ENCODE measurements around the gene PDCD5. TPM values are rescaled to one million over a fixed set of nuclear protein-coding genes. Genes with fewer than 3 reads are reported as not detected.
"Not testable (repeated sequence)": the region's sequence is repeated elsewhere in the genome, so short reads cannot be mapped to it uniquely, and the experiment has no call there.

Gene PDCD5
- total RNA-seq, 6 experiments from 2014 or later, result 146 to 196 (median 174) TPM

GRCh38 chr19:32558607-32559228 is 22.3 kb upstream of the PDCD5 start:
- Mint-ChIP-seq H3K27ac (no peak overlapping the region), H3K4me3 (no peak overlapping the region), H3K9me3 (no peaks in the 10 kb centered on the region), H3K27me3 (ENCODE audit: insufficient read depth) (peaks cover 3% of the 10 kb centered on the region), H3K4me1 (ENCODE audit: low read depth) (peaks cover 4% of the 10 kb centered on the region; the same call in 1 of the 2 replicates), H3K36me3 (ENCODE audit: low read depth) (no peaks in the 10 kb centered on the region)
- TF ChIP-seq, protein P1, sequence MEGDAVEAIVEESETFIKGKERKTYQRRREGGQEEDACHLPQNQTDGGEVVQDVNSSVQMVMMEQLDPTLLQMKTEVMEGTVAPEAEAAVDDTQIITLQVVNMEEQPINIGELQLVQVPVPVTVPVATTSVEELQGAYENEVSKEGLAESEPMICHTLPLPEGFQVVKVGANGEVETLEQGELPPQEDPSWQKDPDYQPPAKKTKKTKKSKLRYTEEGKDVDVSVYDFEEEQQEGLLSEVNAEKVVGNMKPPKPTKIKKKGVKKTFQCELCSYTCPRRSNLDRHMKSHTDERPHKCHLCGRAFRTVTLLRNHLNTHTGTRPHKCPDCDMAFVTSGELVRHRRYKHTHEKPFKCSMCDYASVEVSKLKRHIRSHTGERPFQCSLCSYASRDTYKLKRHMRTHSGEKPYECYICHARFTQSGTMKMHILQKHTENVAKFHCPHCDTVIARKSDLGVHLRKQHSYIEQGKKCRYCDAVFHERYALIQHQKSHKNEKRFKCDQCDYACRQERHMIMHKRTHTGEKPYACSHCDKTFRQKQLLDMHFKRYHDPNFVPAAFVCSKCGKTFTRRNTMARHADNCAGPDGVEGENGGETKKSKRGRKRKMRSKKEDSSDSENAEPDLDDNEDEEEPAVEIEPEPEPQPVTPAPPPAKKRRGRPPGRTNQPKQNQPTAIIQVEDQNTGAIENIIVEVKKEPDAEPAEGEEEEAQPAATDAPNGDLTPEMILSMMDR (IDR thresholded peaks at IDR 0.05), result no peak
- no peak for DNase-seq

DNA sequence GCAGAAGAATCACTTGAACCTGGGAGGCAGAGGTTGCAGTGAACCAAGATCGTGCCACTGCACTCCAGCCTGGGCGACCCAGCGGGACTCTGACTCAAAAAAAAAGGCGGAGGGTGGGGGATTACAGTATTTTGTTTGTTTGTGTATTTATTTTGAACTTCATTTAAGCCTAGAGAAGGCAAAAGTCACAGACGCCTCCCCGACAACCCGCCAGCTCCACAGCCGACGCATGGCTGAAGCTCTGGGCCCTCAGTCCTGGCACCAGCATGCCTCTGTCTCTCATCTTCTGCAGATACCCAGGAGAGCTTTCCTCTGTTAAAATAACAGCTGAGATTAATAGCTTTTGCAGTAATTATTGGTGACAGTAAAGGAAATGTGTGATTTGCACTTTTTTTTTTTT is 17.2 kb upstream of the PDCD5 start:
- Mint-ChIP-seq H3K36me3 (ENCODE audit: low read depth) (no peaks in the 10 kb centered on the region), H3K27ac (no peak overlapping the region), H3K4me1 (ENCODE audit: low read depth) (peaks cover 10% of the 10 kb centered on the region; the same call in 1 of the 2 replicates), H3K4me3 (no peak overlapping the region), H3K27me3 (ENCODE audit: insufficient read depth) (peaks cover 9% of the 10 kb centered on the region), H3K9me3 (no peaks in the 10 kb centered on the region)
- no peak for DNase-seq
- TF ChIP-seq, protein P1 (IDR thresholded peaks at IDR 0.05), result no peak

DNA sequence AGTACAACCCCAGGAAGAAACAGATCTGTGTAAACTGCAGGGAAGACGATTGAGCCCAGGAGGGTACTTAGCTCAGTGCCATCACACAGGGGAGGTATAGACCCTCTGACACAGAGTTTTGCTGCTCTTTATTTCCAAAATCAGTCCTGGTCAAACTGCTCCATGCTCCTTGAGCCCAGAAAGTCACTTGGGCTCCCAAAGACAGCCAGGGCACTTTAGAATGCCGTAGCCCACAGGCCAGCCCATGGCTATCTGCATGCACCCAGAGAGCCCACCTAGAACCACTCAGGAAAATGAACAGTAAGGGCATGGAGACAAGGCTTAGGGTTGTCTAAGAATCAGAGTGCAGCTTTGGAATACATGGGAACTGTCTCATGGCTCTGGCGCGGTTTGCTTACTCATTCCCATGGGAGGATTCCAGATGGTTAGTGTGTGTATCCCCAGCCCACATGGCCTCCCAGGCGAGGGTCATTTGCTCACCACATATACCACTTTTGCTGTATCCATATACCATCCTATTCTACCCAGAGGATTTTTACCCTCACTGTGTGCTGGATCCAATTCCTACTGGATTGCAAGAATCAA is 14.7 kb upstream of the PDCD5 start:
- peaks cover 15% of the 10 kb centered on the region; the same call in 1 of the 2 replicates for H3K4me1 Mint-ChIP-seq (ENCODE audit: low read depth)
- TF ChIP-seq, protein P1 (IDR thresholded peaks at IDR 0.05), result no peak
- H3K9me3 Mint-ChIP-seq, result no peaks in the 10 kb centered on the region
- peak; percentile 19 for DNase-seq
- no peaks in the 10 kb centered on the region for H3K36me3 Mint-ChIP-seq (ENCODE audit: low read depth)
- no peak overlapping the region for H3K4me3 Mint-ChIP-seq
- no peak overlapping the region for H3K27ac Mint-ChIP-seq
- peaks cover 12% of the 10 kb centered on the region for H3K27me3 Mint-ChIP-seq (ENCODE audit: insufficient read depth)

- Mint-ChIP-seq H3K9me3 (no peaks in the 10 kb centered on the region), H3K27ac (no peak overlapping the region), H3K27me3 (ENCODE audit: insufficient read depth) (peaks cover 12% of the 10 kb centered on the region), H3K4me3 (no peak overlapping the region), H3K36me3 (ENCODE audit: low read depth) (no peaks in the 10 kb centered on the region), H3K4me1 (ENCODE audit: low read depth) (peaks cover 15% of the 10 kb centered on the region; the same call in 1 of the 2 replicates)
- DNase-seq, result no peak
- TF ChIP-seq, protein P1 (IDR thresholded peaks at IDR 0.05), result no peak
Observed at GRCh38 chr19:32567486-32567885, 13.5 kb upstream of the PDCD5 start.

DNA sequence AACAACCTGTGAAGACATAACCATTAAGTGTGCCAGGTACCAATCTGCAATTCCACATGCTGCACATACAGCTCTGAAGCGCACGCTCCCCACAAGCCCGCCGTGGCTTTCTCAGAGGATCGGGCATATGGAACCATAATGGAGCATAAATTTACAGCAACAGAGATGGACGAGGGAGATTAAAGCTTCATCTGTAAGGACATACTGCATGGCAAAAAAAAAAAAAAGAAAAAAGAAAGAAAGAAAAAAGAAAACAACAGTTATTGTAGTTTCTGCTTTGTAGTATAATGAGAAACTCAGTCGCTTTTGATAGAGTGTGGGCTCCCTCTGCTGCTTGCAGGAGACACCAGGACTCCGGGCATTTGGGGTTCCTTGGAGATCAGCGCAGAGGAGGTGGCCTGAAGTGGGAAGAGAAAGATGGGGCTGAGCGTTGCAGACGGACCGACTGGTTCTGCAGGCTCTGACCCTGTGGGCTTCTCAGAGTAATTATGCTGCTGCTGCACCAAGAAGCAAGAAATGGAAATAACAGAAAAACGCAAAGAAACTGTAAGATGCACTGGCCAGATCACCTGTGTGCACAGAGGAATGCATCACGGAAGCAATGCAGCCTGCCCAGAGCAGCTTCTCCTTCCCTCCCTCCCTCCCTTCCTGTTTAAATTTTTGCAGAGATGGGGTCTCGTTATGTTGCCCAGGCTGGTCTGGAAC is 10.8 kb upstream of the PDCD5 start:
- Mint-ChIP-seq H3K9me3 (no peaks in the 10 kb centered on the region), H3K36me3 (ENCODE audit: low read depth) (no peaks in the 10 kb centered on the region), H3K27me3 (ENCODE audit: insufficient read depth) (peaks cover 23% of the 10 kb centered on the region), H3K4me1 (ENCODE audit: low read depth) (peaks cover 15% of the 10 kb centered on the region; the same call in 1 of the 2 replicates), H3K27ac (no peak overlapping the region), H3K4me3 (peak overlapping the region; percentile 50; the same call in 1 of the 2 replicates)
- DNase-seq, result peak; percentile 59
- TF ChIP-seq, protein P1 (IDR thresholded peaks at IDR 0.05), result peak; percentile 82

DNA sequence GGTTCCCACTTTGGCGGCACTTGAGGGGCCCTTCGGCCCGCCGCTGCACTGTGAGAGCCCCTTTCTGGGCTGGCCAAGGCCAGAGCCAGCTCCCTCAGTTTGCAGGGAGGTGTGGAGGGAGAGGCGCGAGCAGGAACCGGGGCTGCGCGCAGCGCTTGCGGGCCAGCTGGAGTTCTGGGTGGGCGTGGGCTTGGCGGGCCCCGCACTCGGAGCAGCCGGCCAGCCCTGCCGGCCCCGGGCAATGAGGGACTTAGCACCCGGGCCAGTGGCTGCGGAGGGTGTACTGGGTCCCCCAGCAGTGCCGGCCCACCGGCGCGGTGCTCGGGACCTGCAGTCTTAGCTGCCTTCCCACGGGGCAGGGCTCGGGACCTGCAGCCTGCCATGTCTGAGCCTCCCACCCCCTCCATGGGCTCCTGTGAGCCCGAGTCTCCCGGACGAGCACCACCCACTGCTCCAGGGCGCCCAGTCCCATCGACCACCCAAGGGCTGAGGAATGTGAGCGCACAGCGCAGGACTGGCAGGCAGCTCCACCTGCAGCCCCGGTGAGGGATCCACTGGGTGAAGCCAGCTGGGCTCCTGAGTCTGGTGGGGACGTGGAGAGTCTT is 9.4 kb upstream of the PDCD5 start:
- not testable (repeated sequence) for DNase-seq; H3K4me3 Mint-ChIP-seq; H3K36me3 Mint-ChIP-seq (ENCODE audit: low read depth); H3K27ac Mint-ChIP-seq; H3K4me1 Mint-ChIP-seq (ENCODE audit: low read depth); H3K9me3 Mint-ChIP-seq
- H3K27me3 Mint-ChIP-seq (ENCODE audit: insufficient read depth), result peaks cover 25% of the 10 kb centered on the region

GRCh38 chr19:32572700-32573491 is 8.1 kb upstream of the PDCD5 start:
- H3K4me1 Mint-ChIP-seq (ENCODE audit: low read depth); H3K9me3 Mint-ChIP-seq; H3K27ac Mint-ChIP-seq; H3K36me3 Mint-ChIP-seq (ENCODE audit: low read depth); H3K4me3 Mint-ChIP-seq; DNase-seq: not testable (repeated sequence)
- H3K27me3 Mint-ChIP-seq (ENCODE audit: insufficient read depth), result peaks cover 22% of the 10 kb centered on the region

All from HFFc6 (cell line).